Erythroblast (primary cell): Measurements from ENCODE around the gene RBM4B.

ENCODE experiments used
- GATA1 ChIP-seq: IDR thresholded peaks from 2 replicates; pipeline ENCODE4 v1.6.1; 2011; ENCODE audit warnings: low read depth, mild to moderate bottlenecking, control low read depth, low read length, moderate library complexity
- POLR2A ChIP-seq: IDR thresholded peaks from 2 replicates; pipeline ENCODE4 v1.6.1; 2011; ENCODE audit warnings: mild to moderate bottlenecking, low read length

DNA sequence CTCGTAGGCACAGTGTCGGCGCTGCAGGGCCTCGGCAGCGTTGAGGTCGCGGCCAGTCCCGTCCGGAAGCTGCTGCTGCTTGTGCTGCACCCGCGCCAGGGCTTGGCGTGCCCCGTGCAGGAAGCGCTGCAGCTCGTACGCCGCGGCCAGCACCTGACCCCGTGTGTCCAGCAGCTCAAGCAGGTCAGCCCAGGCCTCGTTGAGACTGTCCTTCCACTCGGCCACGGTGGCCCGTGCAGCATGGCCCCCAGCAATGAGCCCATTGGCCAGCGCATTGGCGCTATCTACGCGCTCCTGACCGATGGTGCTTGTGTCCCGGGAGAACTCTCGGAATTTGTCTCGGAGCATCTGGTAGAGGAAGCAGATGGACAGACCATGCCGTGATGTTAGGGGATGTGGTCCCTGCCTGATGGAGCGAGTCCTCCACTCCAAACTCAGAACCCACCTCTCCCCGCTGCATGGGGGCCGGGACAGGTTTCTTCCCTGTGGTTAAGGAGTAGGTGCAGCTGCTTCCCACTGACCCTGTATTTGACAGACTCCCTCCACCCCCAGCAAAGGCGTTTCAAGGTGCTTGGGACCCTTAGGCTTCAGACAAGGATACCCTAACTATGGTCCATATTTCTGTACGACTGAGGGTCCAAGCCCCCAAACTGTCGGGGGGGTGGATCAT is 13.8 kb upstream of the RBM4B start:
- no peak for TF ChIP-seq POLR2A
- no peak for TF ChIP-seq GATA1
